HG03457 (cell line): ENCODE measurements around the gene PTPRM.
"Not testable (repeated sequence)": the region's sequence is repeated elsewhere in the genome, so short reads cannot be mapped to it uniquely, and the experiment has no call there.

Source experiments
- ATAC-seq: cut with Tn5 transposase; IDR thresholded peaks from one replicate; pipeline ENCODE4 v1.9.1; 2021; ENCODE audit warnings: moderate number of reproducible peaks; ENCODE audit not compliant: unreplicated experiment

Gene PTPRM

DNA sequence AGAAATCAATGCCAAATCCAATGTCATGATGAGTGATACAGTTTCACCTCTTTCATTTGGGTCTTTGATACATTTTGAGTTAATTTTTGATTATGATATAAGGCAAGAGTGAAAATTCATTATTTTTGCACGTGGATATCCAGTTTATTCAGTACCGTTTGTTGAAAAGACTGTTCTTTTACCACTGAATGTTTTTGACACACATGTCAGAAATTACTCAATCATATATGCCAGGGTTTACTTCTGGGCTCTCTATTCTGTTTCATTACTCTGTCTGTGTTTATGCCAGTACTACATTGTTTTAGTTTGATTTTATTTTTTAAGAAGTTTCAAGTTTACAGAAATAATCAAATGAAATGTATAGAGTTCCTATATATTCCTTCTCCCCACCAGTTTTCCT, 154.4 kb downstream of the PTPRM start:
- ATAC-seq: no peak

DNA sequence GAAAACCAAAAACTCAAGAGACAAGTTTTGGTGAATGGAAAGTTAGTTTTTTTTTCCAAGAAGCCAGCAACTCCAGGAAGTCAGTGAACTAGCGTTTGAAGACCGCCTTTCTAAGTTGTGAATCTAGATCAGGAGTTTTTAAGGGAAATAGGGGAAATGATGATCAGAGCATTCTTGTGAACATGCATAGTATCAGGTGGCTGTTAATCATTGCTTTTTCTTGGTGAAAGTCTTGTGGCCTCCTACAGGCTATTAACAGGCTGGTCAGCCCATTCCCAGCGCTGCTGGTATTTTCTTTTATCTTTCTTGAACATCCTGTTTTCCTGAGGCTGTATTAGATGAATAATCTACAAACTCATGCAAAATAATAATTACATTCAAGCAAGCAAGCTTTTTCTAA, 155.8 kb downstream of the PTPRM start:
- no peak for ATAC-seq

DNA sequence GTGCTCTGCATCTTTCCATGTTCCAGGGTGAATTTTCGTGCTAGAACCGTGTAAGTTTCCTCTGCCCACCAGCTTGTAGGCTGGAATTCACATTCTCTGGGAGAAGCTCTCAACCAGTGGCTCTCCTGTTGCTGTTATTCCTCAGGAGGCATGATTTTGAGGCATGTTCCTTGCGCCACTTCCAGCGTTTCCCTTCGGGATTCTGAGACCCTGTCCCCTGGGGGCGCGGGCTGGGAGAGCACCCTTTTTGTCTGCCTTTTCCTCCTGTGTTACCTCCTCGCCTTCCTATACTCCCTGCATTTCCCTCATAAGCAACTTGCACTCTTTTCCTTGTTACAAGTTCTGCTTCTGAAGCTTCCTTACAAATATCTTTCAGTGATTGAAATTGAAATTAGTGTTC, 156.4 kb downstream of the PTPRM start:
- no peak for ATAC-seq

DNA sequence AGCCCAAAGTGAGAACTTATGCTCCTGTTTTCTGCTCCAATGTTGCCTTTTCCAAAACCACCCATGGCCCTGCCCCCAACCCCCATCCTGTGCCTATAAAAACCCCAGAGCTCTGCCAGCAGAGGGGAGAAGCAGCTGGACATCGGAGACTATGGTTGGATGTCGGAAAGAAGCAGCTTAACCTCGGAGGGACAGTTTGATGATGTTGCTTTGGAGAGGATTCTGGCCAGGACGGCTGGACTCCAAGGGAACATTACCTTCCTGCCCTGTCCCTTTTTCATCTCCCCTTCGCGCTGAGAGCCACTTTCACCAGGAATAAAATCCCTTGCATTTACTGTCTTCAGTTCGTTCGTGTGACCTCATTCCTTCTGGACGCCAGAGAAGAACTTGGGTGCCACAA, 158.4 kb downstream of the PTPRM start:
- ATAC-seq: no peak

DNA sequence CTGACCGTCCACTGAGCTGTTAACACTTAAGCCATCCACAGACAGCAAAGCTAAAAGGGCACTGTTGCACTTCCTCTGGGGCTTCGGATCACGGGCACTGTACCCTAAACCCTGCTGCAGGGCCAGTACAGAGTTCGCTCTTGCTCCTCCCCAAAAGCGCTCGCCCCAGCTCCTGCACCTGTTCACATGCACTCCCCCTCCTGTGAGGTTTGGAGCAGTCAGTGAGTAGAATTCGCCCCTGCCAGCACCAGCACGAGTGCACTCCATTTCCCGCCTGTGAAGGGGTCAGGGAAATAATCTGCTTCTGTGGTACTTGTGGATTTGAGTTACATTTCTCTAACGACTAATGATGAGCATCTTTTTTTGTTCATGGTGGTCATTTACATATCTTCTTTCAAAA, 158.8 kb downstream of the PTPRM start:
- ATAC-seq: no peak

DNA sequence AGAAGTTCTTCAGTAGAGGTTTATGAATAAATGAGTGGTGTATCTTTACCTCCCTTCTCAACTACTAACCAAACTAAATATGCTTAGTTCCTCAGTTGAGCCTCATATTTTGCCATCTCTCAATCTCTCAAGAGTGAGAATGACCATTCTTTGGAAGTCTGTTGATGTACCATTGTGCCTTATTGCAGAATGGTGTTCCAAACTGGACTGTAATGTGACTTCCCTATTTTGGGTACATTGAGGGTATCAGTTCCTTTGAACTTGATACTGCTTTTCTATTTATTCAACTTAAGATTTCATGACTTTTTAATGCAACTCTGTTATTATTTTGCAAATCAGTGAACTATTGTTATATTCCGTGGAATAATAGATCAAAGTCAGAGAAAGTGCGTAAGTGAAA, 159.4 kb downstream of the PTPRM start:
- no peak for ATAC-seq

DNA sequence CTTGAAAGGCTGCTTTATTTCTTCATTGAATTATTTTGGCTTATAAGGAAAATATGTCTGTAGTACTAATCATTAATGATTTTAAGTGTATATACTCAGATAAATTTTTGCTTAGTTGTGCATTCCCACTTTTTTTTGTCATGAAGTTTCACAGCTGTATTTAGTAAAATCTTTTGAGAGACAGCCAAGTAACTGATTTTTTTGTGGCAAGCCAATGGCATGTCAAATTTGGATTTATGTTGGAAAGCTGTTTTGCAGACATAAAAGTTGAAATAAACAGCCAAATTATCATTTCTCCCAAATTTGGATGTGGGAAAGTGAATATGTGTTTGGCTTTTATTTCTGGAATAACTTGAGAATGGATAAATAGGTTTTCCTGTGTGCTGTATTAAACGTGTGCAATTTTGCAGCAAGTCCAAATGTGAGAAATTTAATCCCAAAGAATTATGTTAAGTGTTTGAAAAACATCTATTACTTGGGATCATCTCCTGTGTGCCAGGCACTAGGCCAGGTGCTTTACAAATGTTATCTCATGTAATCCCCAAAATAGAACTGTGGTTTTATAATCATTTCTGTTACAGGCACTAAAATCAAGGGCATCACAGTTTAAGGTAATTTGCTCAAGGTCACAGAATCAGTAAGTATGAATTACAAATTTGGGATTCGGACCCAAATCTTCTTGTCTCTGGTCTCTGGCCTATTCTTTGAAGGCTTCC, 160.4 kb downstream of the PTPRM start:
- ATAC-seq: no peak

DNA sequence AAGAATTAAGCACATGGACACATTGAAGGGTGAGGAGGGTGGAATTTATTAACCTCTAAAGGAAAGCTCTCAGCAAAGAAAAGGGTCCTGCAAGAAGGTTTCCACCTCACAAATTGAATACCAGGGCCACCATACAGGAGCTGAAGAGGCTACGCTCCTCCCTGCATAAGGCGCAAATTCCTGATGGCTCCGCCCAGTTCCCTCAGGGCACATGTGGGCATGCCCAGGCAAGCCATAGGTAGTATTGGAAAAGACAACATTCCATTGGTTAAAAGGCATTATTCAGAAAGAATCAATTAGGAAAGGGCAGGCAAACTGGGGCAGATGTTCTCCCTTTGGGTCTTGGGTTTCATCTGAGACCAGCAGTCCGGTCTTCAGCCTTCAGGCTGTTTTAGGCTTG, 161.2 kb downstream of the PTPRM start:
- no peak for ATAC-seq

DNA sequence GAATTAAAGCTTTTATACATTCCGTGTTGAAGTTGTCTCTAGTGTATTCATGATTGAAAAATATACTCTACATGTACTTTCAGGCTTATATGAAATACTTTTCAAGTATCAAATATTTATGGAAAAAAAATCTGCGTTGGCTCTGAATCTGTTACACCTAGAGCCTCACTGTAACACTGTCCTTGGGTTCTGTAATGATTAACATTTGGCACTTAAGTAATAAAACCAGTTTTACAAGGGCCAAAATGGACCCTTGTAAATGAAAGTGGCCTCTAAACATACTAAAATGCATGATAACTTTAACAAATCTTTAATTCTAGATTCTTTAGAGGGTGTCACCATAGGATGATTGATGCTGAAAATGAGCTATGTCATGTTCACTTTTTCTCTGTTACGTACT, 162.8 kb downstream of the PTPRM start:
- no peak for ATAC-seq

DNA sequence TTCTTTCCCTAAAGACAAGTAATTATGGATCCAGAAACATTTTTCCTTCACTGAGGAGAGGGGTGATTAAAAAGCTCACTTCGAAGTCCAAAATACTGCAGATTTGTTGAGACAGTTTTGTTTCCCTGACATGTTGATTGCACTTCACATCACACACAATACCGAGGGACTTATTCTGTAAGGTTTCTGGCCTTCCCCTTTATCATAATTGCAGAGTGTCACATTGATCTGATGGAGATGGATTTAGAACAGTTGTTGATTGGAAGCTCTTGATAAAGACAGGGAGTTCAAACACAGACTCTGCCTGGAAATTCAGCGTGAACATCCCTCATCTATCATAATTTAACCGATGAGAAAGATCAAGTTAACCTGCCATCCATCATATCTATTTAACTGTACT, 163.6 kb downstream of the PTPRM start:
- no peak for ATAC-seq

DNA sequence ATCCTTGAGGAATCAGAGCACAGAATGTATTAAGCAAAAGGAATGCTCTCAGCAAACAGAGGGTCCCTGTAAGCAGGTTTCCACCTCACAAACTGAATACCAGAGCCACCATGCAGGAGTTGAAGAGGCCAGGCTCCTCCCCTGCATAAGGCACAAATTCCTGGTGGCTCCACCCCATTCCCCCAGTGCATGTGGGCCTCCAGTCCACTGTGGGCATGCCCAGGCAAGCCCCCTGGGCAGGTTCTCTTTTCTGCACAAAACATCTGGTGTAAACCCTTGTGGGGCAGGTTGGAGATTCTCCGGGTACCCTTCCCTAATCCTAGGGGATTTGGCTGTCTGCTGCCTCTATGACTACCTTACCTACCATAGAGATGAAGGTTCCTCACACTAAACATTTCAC, 166.5 kb downstream of the PTPRM start:
- no peak for ATAC-seq

DNA sequence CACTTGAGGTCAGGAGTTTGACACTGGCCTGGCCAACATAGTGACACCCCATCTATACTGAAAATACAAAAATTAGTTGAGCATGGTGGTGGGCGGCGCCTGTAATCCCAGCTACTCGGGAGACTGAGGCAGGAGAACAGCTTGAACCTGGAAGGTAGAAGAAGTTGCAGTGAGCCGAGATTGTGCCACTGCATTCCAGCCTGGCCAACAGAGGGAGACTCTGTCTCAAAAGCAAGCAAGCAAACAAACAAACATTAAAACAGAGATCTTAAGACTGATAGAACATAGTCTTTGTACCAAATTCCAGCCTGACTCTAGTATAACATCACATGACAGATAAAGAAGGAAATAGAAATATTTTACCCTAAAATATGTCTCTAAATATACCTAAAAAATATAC, 168.1 kb downstream of the PTPRM start:
- ATAC-seq: no peak

DNA sequence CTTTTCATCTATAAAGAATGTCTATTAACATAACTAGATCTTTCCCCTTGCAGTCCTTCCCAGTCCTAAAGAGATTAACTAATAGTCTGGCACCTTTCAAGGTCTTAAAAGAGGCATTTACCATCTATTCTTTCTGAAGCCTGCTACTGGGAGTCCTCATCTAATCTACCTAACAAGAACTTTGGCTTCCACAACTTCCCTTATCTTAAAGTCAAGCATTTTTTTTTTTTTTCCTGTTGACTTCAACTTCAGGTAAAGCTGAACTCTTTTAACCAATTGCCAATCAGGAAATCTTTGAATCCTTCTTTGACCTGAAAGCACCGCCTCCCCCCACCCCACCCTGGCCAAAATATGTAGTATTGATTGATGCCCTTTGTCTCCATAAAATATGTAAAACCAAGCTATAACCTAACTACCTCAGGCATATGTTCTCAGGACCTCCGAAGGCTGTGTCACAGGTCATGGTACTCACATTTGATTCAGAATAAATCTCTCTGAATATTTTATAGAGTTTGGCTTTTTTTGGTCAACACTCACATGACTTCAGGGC, 168.6 kb downstream of the PTPRM start:
- ATAC-seq: no peak

DNA sequence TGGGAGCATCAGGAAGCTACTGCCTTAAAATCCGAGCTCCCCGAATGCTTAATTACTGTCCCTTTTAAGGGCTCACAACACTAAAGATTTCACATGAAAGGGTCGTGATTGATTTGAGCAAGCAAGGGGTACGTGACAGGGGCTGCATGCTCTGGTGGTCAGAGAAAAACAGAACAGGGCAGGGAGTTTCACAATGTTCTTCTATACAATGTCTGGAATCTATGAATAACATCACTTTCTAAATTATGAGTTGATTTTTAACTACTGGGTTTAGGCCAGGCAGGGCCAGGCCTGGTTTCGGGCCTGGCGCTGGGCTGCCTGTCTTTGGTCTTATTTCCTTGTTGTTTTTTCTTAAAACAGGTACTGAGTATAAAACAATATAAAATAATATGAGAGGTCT, 169.4 kb downstream of the PTPRM start:
- not testable (repeated sequence) for ATAC-seq

DNA sequence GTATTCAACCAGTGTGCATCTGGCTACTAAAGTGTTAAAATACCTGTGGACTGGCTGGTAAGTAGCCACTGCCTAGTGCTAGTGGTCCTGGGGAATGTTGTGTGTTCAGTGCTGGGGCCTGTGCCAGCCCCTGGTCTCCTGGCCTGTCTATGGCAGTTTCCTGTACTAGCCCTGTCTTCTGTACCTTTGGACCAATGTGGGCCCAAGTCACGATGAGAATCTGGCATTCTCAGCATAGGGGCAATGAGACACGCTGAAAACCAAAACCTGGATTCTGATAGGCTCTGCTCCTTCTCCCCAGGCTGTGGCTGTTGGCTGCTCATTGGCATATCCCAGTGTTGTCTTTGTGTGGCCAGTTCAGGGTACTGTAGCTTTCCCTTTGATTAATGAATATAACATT, 170.4 kb downstream of the PTPRM start:
- ATAC-seq: no peak

DNA sequence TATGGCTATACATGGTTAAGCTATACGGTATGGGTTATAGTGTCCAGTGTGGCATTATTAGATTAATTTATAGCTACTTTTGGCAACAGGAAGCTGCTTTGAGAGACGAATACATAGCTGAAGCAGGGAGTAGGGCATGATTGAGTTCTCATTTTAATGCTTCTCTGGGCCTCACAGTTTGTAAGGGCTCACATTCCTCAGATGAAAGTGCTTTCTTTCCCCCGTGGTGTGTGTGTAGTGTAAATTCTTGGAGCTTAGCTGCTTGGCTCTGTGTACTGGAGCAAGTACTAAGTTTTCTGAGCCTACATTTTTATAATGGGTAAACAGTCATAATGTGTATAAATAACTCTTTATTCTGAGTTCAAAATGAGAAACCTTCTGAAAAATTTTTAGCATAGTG, 173.7 kb downstream of the PTPRM start:
- no peak for ATAC-seq

DNA sequence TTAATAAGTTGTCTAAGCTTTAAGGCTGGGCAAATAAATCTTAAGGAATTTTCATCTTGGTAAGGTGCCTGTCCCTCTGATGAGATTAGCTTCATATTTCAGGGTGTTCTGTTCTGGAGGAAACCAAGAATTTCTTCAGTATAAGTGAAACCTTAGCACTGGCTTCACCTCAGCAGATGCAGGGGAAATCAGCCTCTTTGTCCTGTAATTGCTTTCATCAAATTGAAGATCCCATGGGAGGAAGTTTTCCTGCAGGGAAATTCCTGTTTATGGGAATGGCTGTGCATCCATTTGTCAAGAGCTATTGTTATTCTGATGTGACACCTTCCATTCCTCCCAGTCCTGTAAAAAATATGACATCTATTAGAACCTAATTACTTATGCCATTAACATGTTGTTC, 174.5 kb downstream of the PTPRM start:
- no peak for ATAC-seq

DNA sequence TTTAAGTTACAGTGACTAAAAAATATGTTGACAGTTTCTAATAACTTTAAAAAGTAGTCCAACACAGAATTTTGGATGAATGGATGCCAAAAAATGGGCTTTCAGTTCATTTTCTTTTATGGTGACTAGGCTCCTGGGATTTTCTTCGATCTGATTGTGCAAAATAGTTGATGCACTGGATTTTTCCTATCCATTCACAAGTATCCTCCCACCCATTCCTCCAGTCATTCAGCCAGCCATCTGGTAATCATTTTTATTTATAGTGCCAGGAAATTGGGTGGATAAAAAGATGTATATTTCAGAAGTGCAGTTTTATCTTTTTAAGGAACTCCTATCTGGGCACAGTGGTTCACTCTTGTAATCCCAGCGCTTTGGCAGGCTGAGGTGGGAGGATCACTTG, 175.1 kb downstream of the PTPRM start:
- no peak for ATAC-seq

DNA sequence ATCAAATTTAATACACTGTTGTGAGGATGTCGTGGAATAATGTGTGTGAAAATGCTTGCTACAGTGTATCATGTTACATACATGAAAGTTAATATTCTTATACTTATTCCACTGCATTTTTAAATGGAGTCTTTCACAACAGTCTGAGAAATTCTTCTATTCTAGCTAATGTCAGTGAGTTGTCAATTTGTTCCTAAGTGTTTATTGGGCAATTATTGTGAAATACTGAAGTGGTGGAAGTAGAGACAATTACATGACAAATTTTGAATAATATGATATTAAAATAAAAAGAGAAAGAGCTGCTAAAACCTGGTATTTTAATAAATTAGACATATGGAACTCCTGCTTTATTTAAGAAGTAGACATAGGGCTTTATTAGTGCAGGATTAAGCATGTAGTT, 176.1 kb downstream of the PTPRM start:
- ATAC-seq: no peak

DNA sequence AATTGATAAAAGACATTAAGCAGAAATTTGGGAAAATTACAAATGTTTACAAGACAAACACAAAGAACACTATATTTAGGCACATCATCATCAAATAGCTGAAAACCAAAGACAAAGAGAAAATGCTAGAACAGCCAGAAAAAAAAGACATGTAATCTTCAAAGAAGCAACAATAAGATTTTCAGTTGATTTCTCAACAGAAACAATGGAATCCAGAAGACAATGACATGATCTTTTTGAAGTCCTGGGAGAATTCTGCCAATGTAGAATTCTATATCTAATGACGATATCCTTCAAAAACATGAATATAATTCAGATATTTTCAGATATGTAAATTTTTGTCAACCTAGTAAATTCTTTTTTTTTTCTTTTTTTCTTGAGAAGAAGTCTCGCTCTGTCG, 179.0 kb downstream of the PTPRM start:
- no peak for ATAC-seq

DNA sequence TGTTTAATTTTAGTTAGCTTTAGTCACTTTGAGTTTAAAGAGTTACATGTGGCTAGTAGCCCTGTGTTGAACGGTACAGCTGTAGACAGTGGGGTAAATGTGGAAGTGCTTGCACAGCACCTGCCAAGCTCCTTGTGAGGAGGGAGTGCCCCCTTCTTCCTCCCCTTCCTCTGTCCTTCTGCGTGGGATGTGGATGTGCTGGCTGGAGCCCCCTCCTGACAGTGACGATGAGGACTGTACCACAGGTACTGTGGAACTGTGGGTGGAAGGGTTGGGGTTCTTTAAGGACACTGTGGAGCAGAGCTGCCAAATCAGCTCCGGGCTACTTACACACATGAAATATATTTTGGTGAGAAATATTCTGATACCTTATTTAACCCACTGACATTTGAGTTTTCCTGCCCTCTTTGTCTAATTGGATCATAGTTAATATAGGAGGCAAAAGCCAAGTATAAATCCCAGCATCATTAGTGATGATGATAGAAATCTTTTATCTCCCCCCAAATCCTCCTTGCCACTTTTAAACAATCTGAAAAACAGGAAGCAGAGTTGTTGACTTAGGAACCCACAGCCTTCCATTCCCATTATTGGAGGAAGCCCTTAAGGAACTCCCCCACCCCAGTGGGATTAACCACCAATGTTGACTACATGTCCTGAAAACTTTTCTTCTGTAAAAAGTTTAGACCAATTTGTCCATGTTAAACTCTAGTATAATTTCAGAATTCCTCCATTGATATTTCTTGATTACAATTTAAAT, 181.3 kb downstream of the PTPRM start:
- no peak for ATAC-seq

DNA sequence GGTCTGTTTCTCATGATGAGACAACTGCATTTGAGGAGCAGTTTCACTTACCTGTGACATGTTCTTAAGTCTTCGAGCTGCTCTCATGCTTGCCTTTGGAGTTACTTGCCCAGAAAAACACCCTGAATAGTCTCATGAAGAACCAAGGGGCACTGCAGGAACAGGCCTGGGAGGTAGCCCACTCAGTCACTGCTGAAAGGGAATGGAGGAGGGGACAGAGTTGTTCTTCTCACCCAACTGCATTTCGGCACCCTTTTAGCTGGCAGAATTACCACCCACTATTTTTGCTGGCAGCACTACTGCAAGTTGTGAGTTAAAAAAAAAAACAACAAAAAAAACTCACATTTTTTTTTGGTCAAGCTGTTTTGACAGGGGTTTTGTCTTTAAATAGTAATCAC, 181.9 kb downstream of the PTPRM start:
- ATAC-seq: no peak
